ENCODE data around the gene IGFBP6. TPM values are rescaled to one million over a fixed set of nuclear protein-coding genes. Genes with fewer than 3 reads are reported as not detected.

The IGFBP6 gene
- total and polyA plus RNA-seq, 9 of the 15 experiments (the other 6 are each of a cell fraction or from before 2014, with no cell fraction given), result 0.15 to 1.4 (median 0.54) TPM

DNA sequence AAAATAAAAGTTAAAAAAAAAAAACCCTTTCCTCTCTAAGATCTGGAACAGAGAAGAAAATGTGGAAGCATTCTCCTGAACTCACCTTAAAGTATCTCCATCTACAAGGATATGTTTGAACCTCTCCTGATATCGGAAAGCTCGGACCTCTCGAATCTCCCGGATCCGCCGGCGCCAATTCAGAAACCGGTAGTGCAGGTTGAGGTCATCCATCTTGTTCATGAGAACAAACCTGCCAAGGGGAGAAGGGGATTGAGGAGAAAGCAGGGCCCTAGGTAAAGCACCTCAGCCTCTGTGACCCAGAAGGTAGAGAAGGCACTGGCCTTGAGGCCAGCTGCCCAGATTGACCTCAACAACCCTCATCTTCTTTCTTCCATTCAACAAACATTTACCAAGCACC is 20.4 kb upstream of the IGFBP6 start (continued):
- TF ChIP-seq, protein P1, sequence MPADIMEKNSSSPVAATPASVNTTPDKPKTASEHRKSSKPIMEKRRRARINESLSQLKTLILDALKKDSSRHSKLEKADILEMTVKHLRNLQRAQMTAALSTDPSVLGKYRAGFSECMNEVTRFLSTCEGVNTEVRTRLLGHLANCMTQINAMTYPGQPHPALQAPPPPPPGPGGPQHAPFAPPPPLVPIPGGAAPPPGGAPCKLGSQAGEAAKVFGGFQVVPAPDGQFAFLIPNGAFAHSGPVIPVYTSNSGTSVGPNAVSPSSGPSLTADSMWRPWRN (IDR thresholded peaks at IDR 0.05; ENCODE audit: low read depth), result no peak
- TF ChIP-seq, protein P2, sequence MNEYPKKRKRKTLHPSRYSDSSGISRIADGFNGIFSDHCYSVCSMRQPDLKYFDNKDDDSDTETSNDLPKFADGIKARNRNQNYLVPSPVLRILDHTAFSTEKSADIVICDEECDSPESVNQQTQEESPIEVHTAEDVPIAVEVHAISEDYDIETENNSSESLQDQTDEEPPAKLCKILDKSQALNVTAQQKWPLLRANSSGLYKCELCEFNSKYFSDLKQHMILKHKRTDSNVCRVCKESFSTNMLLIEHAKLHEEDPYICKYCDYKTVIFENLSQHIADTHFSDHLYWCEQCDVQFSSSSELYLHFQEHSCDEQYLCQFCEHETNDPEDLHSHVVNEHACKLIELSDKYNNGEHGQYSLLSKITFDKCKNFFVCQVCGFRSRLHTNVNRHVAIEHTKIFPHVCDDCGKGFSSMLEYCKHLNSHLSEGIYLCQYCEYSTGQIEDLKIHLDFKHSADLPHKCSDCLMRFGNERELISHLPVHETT (CRISPR knock-in tag; conservative IDR thresholded peaks at IDR 0.05 in 1 of 2, IDR thresholded peaks at IDR 0.05 in 1 of 2), result no peak

DNA sequence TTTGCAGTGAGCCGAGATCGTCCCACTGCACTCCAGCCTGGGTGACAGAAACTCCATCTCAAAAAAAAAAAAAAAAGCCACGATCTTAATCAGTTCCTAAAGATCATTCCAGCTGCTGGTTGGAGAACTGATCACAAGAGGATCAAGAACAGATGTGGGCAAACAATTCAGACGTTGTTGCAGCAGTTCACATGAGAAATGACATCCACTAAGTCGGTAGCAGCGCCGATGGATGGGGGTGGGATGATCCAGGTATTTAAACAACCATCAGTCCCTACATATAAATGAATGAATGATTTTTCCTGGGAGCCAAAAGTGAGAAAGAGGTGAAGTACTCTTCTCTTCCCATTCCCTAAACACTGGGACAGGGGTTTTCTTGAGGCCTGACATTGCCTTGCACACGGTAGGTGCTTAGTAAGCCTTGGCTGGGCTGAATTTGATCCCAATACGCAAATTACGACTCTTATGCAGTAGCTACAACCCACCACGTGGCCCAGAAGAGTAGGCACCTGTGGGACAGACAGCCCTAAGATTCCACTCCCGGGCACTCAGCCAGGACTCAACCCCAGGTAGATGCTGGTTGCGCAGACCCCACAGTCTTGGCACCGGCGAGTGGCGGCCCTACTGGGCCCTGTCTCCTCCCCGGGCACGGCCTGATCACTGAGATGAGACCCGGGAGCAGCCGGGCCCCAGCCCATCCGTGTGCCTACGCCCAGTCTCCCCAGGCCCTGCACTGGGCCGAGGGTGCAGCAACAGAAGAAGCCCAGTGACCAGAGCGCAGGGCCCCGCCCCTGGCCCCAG is 18.8 kb upstream of the IGFBP6 start:
- H3K9ac ChIP-seq (ENCODE audit: insufficient read depth in 1 of 2, low read depth in 2 of 2, low read length in 2 of 2), result peak overlapping the region; percentile 75 to 91
- POLR2A ChIA-PET, result interaction anchor here (0.6 to 2.3 kb wide), 18 partner anchors 13 to 422 kb away, joined by 3 to 12 read pairs (median 3); partner anchors contain the start of genes CSAD, IGFBP6 and TARBP2
- H3K79me2 ChIP-seq (ENCODE audit: control insufficient read depth, insufficient read depth, low read length), result peaks cover 8% of the 10 kb centered on the region; the same call in 2 of the 3 replicates
- no peaks in the 10 kb centered on the region for H3K9me1 ChIP-seq (ENCODE audit: control insufficient read depth, insufficient read depth, low read length)
- DNase-seq (ENCODE audit: extremely low read depth in 1 of 4, low spot score in 3 of 4) (no peak), ATAC-seq (peak; percentile 31), FAIRE-seq (peak; percentile 69)
- peak overlapping the region; percentile 58 for H3K4me3 ChIP-seq
- H3K27ac ChIP-seq (ENCODE audit: extremely low read depth, low read depth, low read length), result peak overlapping the region; percentile 51
- WGBS (ENCODE audit: insufficient coverage, low coverage, missing lambda C conversion rate), result 10% methylated on average over 19 of the region's 25 CpGs
- intact Hi-C loops (cut with micrococcal nuclease) (no loop called here), in situ Hi-C loops (cut with MboI) (no loop called here)
- no peaks in the 10 kb centered on the region for H4K20me1 ChIP-seq (replicated peaks; ENCODE audit: control insufficient read depth, insufficient read depth, low read length)
- H3K4me1 ChIP-seq (replicated peaks in 1 of 2; ENCODE audit: control insufficient read depth in 2 of 2, insufficient read depth in 2 of 2, low read length in 2 of 2), result peaks cover 5 to 17% of the 10 kb centered on the region in 2 experiments; a peak in 3 of 5 replicates
- H3K4me2 ChIP-seq (ENCODE audit: insufficient read depth, low read length), result peak overlapping the region; percentile 95
- H3K36me3 ChIP-seq (ENCODE audit: control insufficient read depth, insufficient read depth, low read length), result peaks cover 12% of the 10 kb centered on the region; the same call in 2 of the 3 replicates
- BruUV-seq (replicated peaks), result TSS peak; percentile 52
- no peaks in the 10 kb centered on the region for H3K9me3 ChIP-seq (replicated peaks; ENCODE audit: control insufficient read depth, insufficient read depth, low read depth, low read length)
- H2AFZ ChIP-seq (ENCODE audit: low read depth, low read length), result peak overlapping the region; percentile 79
- H3K27me3 ChIP-seq (ENCODE audit: control insufficient read depth in 2 of 2, insufficient read depth in 2 of 2, low read length in 2 of 2), result no peaks in the 10 kb centered on the region
- CTCF ChIA-PET (ENCODE audit: low intra/inter-chr PET ratio), result no interaction called here
- TF ChIP-seq GTF2F1 (IDR thresholded peaks at IDR 0.05; ENCODE audit: low read depth, low read length), result no peak
- TF ChIP-seq ZNF79 (CRISPR knock-in tag; IDR thresholded peaks at IDR 0.05; ENCODE audit: low read depth), result no peak
